Liver (tissue), 9 donors: ENCODE measurements around the gene IL3. TPM values are rescaled to one million over a fixed set of nuclear protein-coding genes. Genes with fewer than 3 reads are reported as not detected.

Experiments
- DNase-seq: peaks from one replicate; pipeline ENCODE4 v3.0.0-alpha.2; 2017; ENCODE audit warnings: low spot score
- H3K27ac ChIP-seq, 2 donors: one replicate each; pipeline ENCODE4 v1.7.0; 2013; ENCODE audit warnings: inconsistent platforms in 2 of 2, low read length in 2 of 2, control low read depth in 1 of 2, low read depth in 1 of 2, mild to moderate bottlenecking in 1 of 2
- H3K27me3 ChIP-seq, 4 donors: one replicate each; pipeline versions ENCODE4 v1.6.1 to v1.7.0; 2013; ENCODE audit warnings: low read length in 3 of 4, inconsistent platforms in 1 of 4, mild to moderate bottlenecking in 1 of 4, moderate library complexity in 1 of 4; ENCODE audit not compliant: control insufficient read depth in 4 of 4, insufficient read depth in 4 of 4
- H3K36me3 ChIP-seq, 4 donors: one replicate each; pipeline versions ENCODE4 v1.6.1 to v1.7.0; 2013; ENCODE audit warnings: low read length in 3 of 4, mild to moderate bottlenecking in 3 of 4, low read depth in 1 of 4, moderate library complexity in 1 of 4; ENCODE audit not compliant: control insufficient read depth in 4 of 4, insufficient read depth in 3 of 4
- H3K4me1 ChIP-seq, 4 donors: one replicate each; pipeline versions ENCODE4 v1.6.1 to v1.7.0; 2013; ENCODE audit warnings: low read length in 3 of 4, mild to moderate bottlenecking in 3 of 4, moderate library complexity in 1 of 4; ENCODE audit not compliant: control insufficient read depth in 4 of 4, insufficient read depth in 4 of 4
- H3K4me3 ChIP-seq, 3 donors: one replicate each; pipeline versions ENCODE4 v1.6.1 to v1.7.0; 2013; ENCODE audit warnings: low read length in 3 of 3, control low read depth in 1 of 3, low read depth in 1 of 3, mild to moderate bottlenecking in 1 of 3
- H3K9ac ChIP-seq, 2 donors: one replicate each; pipeline ENCODE4 v1.7.0; 2013; ENCODE audit warnings: low read length in 2 of 2, mild to moderate bottlenecking in 2 of 2, moderate library complexity in 2 of 2, control low read depth in 1 of 2, low read depth in 1 of 2
- H3K9me3 ChIP-seq, 4 donors: one replicate each; pipeline versions ENCODE4 v1.6.1 to v1.7.0; 2013; ENCODE audit warnings: low read length in 3 of 4; ENCODE audit not compliant: control insufficient read depth in 4 of 4
- ATF3 ChIP-seq: IDR thresholded peaks from 2 replicates; pipeline ENCODE4 v1.6.1; 2016; ENCODE audit warnings: antibody characterized with exemption
- CTCF ChIP-seq: fragments of 150-350 bp; IDR thresholded peaks from 2 replicates; pipeline ENCODE4 v1.5.1; 2017; ENCODE audit warnings: improper control_type of control experiment, low read depth, low read length; ENCODE audit not compliant: missing input control
- EGR1 ChIP-seq, 2 donors: IDR thresholded peaks; 2 replicates each; pipeline ENCODE4 v1.6.1; 2016 to 2018; ENCODE audit warnings: antibody characterized with exemption in 2 of 2, low read depth in 2 of 2
- FOXA1 ChIP-seq: IDR thresholded peaks from 2 replicates; pipeline ENCODE4 v1.6.1; 2016; ENCODE audit warnings: antibody characterized with exemption
- FOXA2 ChIP-seq: IDR thresholded peaks from 2 replicates; pipeline ENCODE4 v1.6.1; 2016; ENCODE audit warnings: antibody characterized with exemption
- GABPA ChIP-seq, 2 donors: IDR thresholded peaks in 1 of 2; conservative IDR thresholded peaks in 1 of 2; 2 replicates each; pipeline ENCODE4 v1.6.1; 2016; ENCODE audit warnings: antibody characterized with exemption in 2 of 2, mild to moderate bottlenecking in 1 of 2, moderate library complexity in 1 of 2
- HNF4A ChIP-seq, 2 donors: conservative IDR thresholded peaks; 2 replicates each; pipeline ENCODE4 v1.6.1; 2016; ENCODE audit warnings: antibody characterized with exemption in 2 of 2, mild to moderate bottlenecking in 2 of 2
- HNF4G ChIP-seq: IDR thresholded peaks from 2 replicates; pipeline ENCODE4 v1.6.1; 2016; ENCODE audit warnings: antibody characterized with exemption
- JUND ChIP-seq, 2 donors: IDR thresholded peaks; 2 replicates each; pipeline ENCODE4 v1.6.1; 2016; ENCODE audit warnings: antibody characterized with exemption in 2 of 2
- NR2F2 ChIP-seq: IDR thresholded peaks from 2 replicates; pipeline ENCODE4 v1.6.1; 2016; ENCODE audit warnings: antibody characterized with exemption
- RAD21 ChIP-seq, 2 donors: IDR thresholded peaks; 2 replicates each; pipeline ENCODE4 v1.6.1; 2016; ENCODE audit warnings: antibody characterized with exemption in 2 of 2, mild to moderate bottlenecking in 2 of 2
- REST ChIP-seq: IDR thresholded peaks from 2 replicates; pipeline ENCODE4 v1.6.1; 2016; ENCODE audit warnings: antibody characterized with exemption, mild to moderate bottlenecking
- RXRA ChIP-seq, 2 donors: IDR thresholded peaks; 2 replicates each; pipeline ENCODE4 v1.6.1; 2017 to 2018; ENCODE audit warnings: antibody characterized with exemption in 2 of 2, mild to moderate bottlenecking in 1 of 2
- SP1 ChIP-seq: IDR thresholded peaks from 2 replicates; pipeline ENCODE4 v1.6.1; 2018; ENCODE audit warnings: antibody characterized with exemption, mild to moderate bottlenecking
- TAF1 ChIP-seq: conservative IDR thresholded peaks from 2 replicates; pipeline ENCODE4 v1.6.1; 2016; ENCODE audit warnings: antibody characterized with exemption, mild to moderate bottlenecking
- YY1 ChIP-seq: IDR thresholded peaks from 2 replicates; pipeline ENCODE4 v1.6.1; 2016; ENCODE audit warnings: antibody characterized with exemption, mild to moderate bottlenecking
- ZBTB33 ChIP-seq: IDR thresholded peaks from 2 replicates; pipeline ENCODE4 v1.6.1; 2016; ENCODE audit warnings: antibody characterized with exemption
- WGBS: extraction: QIAGEN DNeasy Blood & Tissue Kit; methylation state at CpG from one replicate; pipeline ENCODE4 v1.1.7; 2013; 5-methylcytosine and 5-hydroxymethylcytosine counted together
- polyA plus RNA-seq, 2 donors: library from polyadenylated mRNA; stranded (reverse) in 1 of 2; unstranded in 1 of 2; fragments of 200-250 nt in 1 of 2; fragments of >200 nt in 1 of 2; fragmentation: Nextera tagmentation in 1 of 2; extraction: Ambion mirVana in 1 of 2; gene quantifications; one replicate each; pipeline versions ENCODE4 v1.2.1 to v1.2.3, GENCODE V29; 2013 to 2015
- total RNA-seq, 2 donors: library from RNA; depleted of rRNA; stranded (reverse); fragments of >200 nt; gene quantifications; one replicate each; pipeline ENCODE4 v1.2.3, GENCODE V29; 2014
- TF ChIP-seq, protein P1 (sequence below): IDR thresholded peaks from 2 replicates; pipeline ENCODE4 v1.6.1; 2016; ENCODE audit warnings: antibody characterized with exemption
- donor health status: healthy.
- donor health status: healthy.
- donor health status: healthy.
- donor health status: healthy.
- donor health status: healthy.

Gene IL3
- total and polyA plus RNA-seq, 4 donors = not detected

DNA sequence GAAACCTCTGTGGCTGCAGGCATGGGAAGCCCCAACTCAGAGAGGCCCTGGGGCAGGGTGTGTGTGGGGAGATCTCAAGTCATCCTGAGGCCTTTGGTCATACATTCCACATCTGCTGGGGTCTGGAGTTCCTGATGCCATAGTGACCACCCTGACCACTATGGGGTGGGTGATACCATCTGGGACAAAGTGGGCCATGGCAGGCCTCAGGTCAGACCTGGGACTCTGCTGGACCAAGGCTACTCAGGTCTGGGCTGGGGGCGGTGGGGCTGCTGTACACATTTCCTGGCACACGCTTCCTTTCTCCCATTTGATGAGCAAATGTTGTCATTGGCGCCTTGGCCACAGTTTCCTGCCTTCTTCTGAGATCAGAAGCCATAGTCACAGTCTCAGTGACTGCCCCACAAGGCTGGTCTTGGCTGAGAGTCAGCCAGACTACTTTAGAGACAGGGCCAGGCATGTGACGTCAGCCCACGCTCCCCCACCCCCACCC, 33.9 kb upstream of the IL3 start:
- Histone ChIP-seq H3K27ac (no peak overlapping the region), H3K4me3 (no peak overlapping the region), H3K9me3 (no peaks in the 10 kb centered on the region), H3K9ac (no peak overlapping the region), H3K36me3 (no peaks in the 10 kb centered on the region), H3K4me1 (no peaks in the 10 kb centered on the region), H3K27me3 (no peaks in the 10 kb centered on the region)
- DNase-seq = no peak
- TF ChIP-seq FOXA2 = no peak
- no peak for TF ChIP-seq EGR1 (IDR thresholded peaks at IDR 0.05; ENCODE audit: low read depth in 2 of 2)
- TF ChIP-seq HNF4A (conservative IDR thresholded peaks at IDR 0.05) = no peak
- TF ChIP-seq, protein P1, sequence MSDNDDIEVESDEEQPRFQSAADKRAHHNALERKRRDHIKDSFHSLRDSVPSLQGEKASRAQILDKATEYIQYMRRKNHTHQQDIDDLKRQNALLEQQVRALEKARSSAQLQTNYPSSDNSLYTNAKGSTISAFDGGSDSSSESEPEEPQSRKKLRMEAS = no peak
- no peak for TF ChIP-seq YY1
- no peak for TF ChIP-seq FOXA1
- TF ChIP-seq REST = no peak
- no peak for TF ChIP-seq TAF1
- TF ChIP-seq NR2F2 = no peak
- no peak for TF ChIP-seq RXRA (IDR thresholded peaks at IDR 0.05)
- no peak for TF ChIP-seq ATF3
- no peak for TF ChIP-seq HNF4G
- TF ChIP-seq CTCF = no peak
- TF ChIP-seq ZBTB33 = no peak
- no peak for TF ChIP-seq RAD21 (IDR thresholded peaks at IDR 0.05)
- no peak for TF ChIP-seq GABPA (IDR thresholded peaks at IDR 0.05 in 1 of 2, conservative IDR thresholded peaks at IDR 0.05 in 1 of 2)
- TF ChIP-seq SP1 = no peak
- TF ChIP-seq JUND (IDR thresholded peaks at IDR 0.05) = no peak
- WGBS = 82% methylated on average over 5 of the region's 5 CpGs
